ENCODE results near the gene WDR90.

DNA sequence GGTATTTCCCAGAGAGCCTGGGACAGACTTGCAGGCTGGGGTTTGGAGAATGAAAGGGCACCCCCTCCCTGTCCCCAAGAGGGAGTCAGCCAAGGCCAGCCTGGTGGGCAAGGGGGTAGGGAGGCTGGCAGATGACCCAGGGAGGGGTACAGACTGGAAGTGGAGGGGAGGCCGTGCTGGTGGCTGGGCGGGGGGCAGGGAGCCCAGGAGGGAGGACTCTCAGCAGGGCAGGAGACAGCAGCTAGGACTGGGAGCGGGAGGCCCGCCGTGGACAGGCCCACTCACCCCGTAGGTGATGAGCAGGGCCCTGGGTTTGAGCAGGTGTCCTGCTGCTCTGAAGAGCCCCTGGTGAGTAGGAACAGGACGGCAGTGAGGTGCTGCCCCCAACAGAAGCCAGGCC is 14.2 kb upstream of the WDR90 start:
- TF ChIP-seq EZH2 (IDR thresholded peaks at IDR 0.05; ENCODE audit: insufficient read depth, poor library complexity, severe bottlenecking) = no peak
- TF ChIP-seq EZH2phosphoT487 (IDR thresholded peaks at IDR 0.05; ENCODE audit: insufficient read depth, low read depth) = no peak

All from GM23248 (cell line).